Activated CD4-positive, alpha-beta T cell treated with anti-CD3 and anti-CD28 coated beads for 1 hour (primary cell): ENCODE measurements around the gene DHFR2.
"Not testable (repeated sequence)": the region's sequence is repeated elsewhere in the genome, so short reads cannot be mapped to it uniquely, and the experiment has no call there.

Experiments
- DNase-seq: peaks from one replicate; pipeline ENCODE4 v3.0.0-alpha.2; 2020

The DHFR2 gene

GRCh38 chr3:94062513-94063404 lies at the start of gene DHFR2, which contains the start of gene NSUN3:
Gene DHFR2 (minus strand): TSS chr3:94062916. CDS start chr3:94061511, 1,405 bp downstream.
Gene NSUN3 (plus strand): TSS chr3:94063061. CDS start chr3:94063127, 66 bp downstream.
- peak; percentile 70 for DNase-seq

DNA sequence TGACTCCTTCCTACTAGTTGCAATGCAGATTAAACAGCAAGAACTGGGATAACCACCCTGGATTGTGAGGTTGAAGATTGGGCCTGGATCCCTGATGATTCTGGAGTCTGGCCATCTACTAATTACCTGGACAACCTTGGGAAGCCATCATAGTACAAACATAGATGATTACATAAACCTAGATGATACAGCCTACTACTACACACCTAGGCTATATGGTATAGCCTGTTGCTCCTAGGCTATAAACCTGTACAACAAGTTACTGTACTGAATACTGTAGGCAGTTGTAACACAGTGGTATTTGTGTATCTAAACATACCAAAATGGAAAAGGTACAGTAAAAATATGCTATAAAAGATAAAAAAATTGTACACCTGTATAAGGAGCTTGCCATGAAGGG lies 48.1 kb upstream of the DHFR2 start:
- no peak for DNase-seq

GRCh38 chr3:94110232-94110631 lies 47.5 kb upstream of the DHFR2 start:
- DNase-seq: not testable (repeated sequence)

DNA sequence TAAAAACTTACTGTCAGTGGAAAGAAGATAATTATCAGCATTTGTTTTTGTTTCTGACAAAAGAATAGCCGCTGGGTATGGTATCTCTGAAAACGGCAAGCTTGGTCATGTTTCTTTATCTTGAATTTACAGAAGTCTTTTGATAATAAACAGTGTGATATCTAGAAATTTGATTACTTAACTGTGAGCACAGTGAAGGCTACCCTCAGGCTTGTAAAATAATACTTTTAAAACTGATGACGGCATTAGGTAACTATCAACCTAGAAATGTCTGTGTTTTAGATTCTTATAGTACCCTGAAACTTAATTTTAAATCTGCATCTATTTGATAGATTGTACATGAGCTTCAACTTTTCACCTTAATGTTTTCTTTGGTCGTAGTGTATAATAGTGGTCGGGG lies 43.6 kb upstream of the DHFR2 start:
- DNase-seq: no peak

GRCh38 chr3:94101860-94102259 lies 39.1 kb upstream of the DHFR2 start:
- DNase-seq: no peak

DNA sequence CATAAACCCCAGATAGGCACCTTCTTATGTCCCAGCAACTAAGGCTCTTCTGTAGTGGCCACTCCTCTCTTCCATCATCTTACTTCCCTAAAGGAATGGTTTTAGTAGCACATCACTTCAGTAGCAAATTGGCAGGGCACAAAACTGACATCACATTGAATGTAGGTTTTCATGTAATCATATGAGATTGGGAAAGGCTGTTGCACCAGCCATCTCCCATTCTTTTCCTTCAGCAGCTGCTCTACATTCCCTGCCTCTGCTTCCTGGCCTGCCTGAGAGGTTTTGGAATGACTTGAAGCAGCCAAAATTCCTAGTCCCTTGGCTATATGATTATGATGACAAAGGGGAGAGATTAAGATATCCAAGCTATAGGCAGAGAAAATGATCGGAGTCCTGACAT lies 36.6 kb upstream of the DHFR2 start:
- DNase-seq: no peak

DNA sequence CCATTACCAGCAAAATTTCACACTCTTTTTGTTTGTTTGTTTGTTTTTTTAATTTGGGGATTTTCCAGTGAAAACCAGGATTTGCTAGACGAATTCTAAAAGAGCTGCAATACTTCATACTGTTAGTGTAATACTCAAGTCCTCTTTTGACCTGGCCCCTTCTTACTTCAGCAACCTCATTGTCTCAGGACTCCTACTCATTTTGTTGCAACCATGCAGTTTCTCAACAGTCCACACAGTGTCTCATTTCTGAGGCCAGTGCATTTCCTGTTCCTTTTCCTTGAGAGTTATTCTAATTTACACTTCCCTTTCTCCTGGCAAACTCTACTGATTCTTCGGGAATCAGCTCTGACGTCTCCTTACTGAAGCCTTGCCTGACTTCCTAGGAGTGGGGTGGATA lies 35.7 kb upstream of the DHFR2 start:
- DNase-seq: no peak

DNA sequence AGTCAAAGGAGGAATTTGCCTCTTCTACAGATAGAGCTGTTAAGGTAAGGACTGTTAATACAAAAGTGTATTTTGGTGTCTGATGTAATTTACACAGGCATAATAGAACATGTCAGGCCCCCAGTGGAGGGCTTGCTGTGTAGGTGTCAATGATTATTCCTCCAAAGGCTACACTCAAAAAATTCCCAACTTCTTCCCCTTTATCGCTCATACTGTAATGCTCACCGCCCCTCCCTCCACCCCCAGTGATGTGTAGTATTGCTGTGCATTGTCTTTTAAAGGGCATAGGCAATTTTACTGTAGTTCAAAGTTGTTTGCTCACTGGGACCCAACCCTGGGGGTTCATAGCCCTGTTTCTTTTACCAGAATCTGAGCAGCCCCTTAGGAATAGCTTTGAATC lies 32.4 kb upstream of the DHFR2 start:
- no peak for DNase-seq

DNA sequence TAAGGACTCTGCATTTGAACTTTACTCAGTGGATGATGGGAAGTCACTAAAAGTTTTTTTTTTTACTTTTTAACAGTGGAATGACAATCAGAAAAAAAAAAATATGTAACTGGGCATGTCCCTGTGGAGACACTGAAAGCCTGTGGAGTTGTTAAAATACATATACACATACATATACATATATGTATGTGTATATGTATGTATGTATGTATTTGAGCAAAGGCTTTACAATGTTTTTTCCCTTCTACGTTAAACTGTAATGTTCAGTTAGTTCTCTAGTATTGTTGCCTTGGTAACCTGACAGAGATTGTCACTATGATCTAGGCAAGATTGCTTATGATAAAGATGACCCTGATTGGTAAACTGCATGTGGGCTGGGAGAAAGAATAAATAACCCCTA lies 30.4 kb upstream of the DHFR2 start:
- DNase-seq: no peak

GRCh38 chr3:94092086-94092485 lies 29.4 kb upstream of the DHFR2 start:
- no peak for DNase-seq

DNA sequence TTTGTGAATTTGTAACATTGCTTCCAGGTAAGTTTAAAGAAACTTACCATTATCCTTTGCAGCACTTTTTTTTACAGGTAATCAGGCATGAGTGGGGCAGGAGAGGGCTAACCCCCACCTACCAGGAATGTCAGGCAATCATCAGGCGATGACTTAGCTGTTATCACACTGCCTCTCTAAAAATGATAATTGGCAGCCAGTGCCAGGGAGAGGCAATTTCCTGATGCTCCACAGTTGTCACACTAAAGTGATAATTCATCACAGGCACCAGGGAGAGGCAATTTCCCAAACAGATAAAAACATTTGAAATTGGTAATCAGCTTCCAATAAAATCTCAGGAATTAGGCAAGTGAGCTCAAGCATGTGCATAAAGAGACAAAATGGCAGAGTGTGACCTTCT lies 26.4 kb upstream of the DHFR2 start:
- no peak for DNase-seq

DNA sequence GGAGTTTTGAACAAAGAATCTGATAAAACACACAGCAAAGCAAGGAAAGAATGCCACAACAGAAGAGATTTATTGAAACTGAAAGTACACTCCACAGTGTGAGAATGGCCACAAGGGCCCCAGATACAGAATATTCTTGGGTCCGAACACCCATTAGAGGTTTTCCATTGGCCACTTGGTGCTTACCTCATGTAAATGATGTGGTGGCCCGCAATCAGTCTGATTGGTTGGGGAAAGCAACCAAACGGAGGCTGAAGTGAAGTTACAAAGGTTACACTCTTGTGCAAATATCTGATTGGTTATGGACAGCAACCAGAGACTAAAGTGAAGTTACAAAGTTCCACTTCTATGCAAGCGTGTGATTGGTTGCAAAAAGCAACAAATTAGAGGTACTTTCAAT lies 20.5 kb upstream of the DHFR2 start:
- DNase-seq: no peak

GRCh38 chr3:94082391-94082937 lies 19.7 kb upstream of the DHFR2 start:
- DNase-seq: no peak

- no peak for DNase-seq
Observed at GRCh38 chr3:94081884-94082283, 19.2 kb upstream of the DHFR2 start.

- not testable (repeated sequence) for DNase-seq
Observed at GRCh38 chr3:94080552-94080951, 17.8 kb upstream of the DHFR2 start.

GRCh38 chr3:94076055-94076454 lies 13.3 kb upstream of the DHFR2 start:
- DNase-seq: no peak

DNA sequence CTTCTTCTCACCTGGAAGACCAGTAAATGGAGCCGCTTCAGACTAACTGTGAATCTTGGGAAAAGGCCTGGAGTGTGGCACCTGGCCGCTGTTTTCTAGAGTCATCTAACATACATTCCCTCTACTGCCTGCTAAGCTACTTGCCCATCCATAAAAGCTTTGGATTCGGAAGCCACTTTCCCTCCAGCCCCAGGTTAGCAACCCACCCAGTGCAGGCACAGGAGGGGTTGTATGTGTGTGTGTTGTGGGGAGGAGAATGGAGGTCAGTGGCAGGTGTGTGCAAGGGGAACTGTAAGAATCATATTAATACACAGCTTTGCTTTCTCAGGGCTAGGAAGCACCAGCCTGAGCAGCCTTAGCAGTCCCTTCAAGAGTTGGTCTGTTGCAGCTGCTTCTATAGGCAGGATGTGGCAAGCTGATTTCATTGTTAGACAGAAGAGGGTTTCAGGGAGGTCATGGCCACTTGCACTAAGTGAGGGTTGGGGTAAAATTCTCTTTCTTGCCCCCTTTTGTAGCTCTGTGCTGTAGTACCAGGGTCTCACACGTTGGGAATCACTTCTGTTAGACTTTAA lies 9.1 kb upstream of the DHFR2 start:
- no peak for DNase-seq

GRCh38 chr3:94070341-94070911 lies 7.7 kb upstream of the DHFR2 start:
- DNase-seq: no peak

- DNase-seq: no peak
Observed at GRCh38 chr3:94069194-94069813, 6.6 kb upstream of the DHFR2 start.

DNA sequence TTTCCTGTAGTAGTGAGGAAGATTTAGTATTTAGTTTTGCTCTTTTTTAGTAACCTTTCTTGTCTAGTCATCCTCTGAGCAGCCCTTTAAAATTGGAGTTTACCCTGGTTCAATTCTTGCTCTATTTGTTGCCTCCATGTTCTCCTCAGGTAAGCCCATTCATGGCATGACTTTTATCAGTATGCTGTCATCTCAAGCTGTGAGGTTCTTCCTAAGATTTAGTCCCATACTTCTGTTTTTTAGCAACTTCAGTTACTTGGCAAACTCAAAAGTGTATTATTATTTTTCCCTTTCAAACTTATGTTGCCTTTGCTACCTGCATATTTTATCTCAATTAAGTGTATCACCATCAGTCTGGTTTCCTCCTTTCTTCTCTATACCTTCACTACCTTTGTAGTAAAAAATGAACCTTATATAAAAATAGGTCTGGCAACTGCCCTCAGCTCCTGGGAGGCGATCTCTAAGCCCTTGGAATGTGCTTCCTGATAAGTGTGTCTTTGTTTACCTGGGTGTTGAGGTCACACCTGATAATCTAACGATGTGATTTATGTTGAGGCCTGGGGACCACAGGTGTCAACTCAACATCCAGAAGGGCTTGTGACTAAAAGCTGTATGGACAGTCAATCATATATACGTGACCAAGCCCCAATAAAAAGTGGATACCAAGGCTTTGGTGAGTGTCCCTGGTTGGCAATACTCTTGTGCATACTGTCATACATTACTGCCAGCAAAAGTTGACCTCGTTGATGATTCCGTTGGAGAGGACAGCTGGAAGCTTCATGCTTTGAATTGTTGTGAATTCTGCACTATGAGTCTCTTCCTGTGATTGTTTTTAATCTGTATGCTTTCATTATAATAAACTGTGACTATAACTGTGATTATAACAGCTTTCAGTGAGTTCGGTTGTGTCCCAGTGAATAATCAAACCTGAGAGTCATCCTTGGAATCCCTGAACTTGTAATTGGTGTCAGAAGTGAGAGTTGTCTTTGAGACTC lies 4.1 kb upstream of the DHFR2 start:
- no peak for DNase-seq

DNA sequence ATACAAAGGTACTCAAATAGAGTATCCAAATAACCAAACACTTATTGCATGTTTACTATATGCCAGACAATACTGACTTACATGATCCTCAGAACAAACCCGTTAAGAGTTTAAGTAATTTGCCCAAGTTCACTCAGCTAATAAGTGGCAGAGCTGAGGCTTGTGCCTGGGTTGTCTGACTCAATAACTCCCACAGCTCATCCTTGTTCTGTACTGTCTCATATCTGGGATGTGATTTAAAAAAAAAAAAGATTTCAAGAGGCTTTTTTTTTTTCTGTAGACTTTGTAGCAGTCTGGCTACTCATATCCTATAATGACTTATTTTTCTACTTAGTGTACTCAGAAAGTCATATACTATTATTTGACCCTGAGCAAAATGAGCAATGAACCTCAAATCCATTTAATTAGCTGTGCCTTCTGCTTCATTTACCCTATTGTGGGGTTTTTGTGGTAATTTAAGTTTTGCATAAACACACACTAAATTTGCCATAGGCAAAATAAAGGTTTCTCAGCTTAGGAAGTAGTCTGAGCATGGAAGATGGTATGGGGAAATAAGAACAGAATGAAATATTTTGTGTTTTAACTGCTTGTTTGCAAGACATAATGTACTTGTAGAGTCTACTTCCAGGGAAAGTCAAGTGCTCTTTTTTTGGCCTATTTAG lies 3.2 kb upstream of the DHFR2 start:
- DNase-seq: no peak
